Skeletal muscle tissue (tissue), 4 donors: Measurements from ENCODE around the gene CLRN1. TPM values are rescaled to one million over a fixed set of nuclear protein-coding genes. Genes with fewer than 3 reads are reported as not detected.

ENCODE experiments used
- H3K27ac ChIP-seq: one replicate; pipeline ENCODE4 v1.7.0; 2013; ENCODE audit warnings: mild to moderate bottlenecking, low read depth, low read length, inconsistent platforms
- H3K27me3 ChIP-seq, 3 donors: one replicate each; pipeline ENCODE4 v1.7.0; 2013; ENCODE audit warnings: low read length in 3 of 3; ENCODE audit not compliant: control insufficient read depth in 3 of 3, insufficient read depth in 3 of 3
- H3K36me3 ChIP-seq, 3 donors: one replicate each; pipeline ENCODE4 v1.7.0; 2013; ENCODE audit warnings: low read length in 3 of 3; ENCODE audit not compliant: control insufficient read depth in 3 of 3, insufficient read depth in 3 of 3
- H3K4me1 ChIP-seq, 3 donors: one replicate each; pipeline ENCODE4 v1.7.0; 2013; ENCODE audit warnings: low read length in 3 of 3, mild to moderate bottlenecking in 3 of 3; ENCODE audit not compliant: control insufficient read depth in 3 of 3, insufficient read depth in 3 of 3
- H3K4me3 ChIP-seq, 3 donors: one replicate each; pipeline ENCODE4 v1.7.0; 2013; ENCODE audit warnings: low read length in 3 of 3
- H3K9ac ChIP-seq, 3 donors: one replicate each; pipeline ENCODE4 v1.7.0; 2013; ENCODE audit warnings: low read length in 3 of 3, mild to moderate bottlenecking in 3 of 3, moderate library complexity in 2 of 3, low read depth in 1 of 3
- H3K9me3 ChIP-seq, 3 donors: one replicate each; pipeline ENCODE4 v1.7.0; 2013; ENCODE audit warnings: low read length in 3 of 3; ENCODE audit not compliant: control insufficient read depth in 3 of 3
- total RNA-seq: library from RNA; depleted of rRNA; stranded (reverse); fragments of >200 nt; gene quantifications from one replicate; pipeline ENCODE4 v1.2.3, GENCODE V29; 2014
- donor health status: Osteomylitis.

Gene CLRN1
- total RNA-seq, 1 donor from 2014 or later: not detected

DNA sequence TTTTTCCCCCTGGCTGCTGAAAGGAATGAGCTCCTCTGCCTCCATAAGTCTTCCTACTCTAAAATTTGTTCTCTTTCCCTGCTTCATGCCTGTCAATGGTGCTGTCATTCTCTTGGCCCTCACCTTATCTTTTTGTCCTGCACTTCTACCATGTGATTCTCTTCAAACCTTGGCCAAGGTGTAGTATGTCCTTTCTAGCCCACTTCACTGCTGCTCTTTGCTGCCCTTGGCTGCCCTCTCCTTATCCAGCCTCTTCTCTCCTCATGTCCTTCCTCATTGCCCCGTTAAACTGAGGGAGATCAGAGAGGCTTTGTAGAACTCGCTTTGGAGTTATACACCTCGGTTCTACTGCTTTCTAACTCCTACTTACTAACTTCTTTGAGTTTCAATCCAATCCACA, 87.0 kb downstream of the CLRN1 start:
- no peaks in the 10 kb centered on the region for H3K4me1 ChIP-seq
- H3K9me3 ChIP-seq: no peaks in the 10 kb centered on the region
- no peak overlapping the region for H3K27ac ChIP-seq
- no peak overlapping the region for H3K9ac ChIP-seq
- peaks cover 0 to 7% (median 5%) of the 10 kb centered on the region in 3 donors for H3K27me3 ChIP-seq
- no peak overlapping the region for H3K4me3 ChIP-seq
- no peaks in the 10 kb centered on the region for H3K36me3 ChIP-seq

GRCh38 chr3:150878996-150879575, 93.4 kb downstream of the CLRN1 start:
- Histone ChIP-seq H3K9ac (no peak overlapping the region), H3K9me3 (no peaks in the 10 kb centered on the region), H3K36me3 (no peaks in the 10 kb centered on the region), H3K27ac (no peak overlapping the region), H3K4me1 (no peaks in the 10 kb centered on the region), H3K4me3 (no peak overlapping the region), H3K27me3 (peaks cover 0 to 6% (median 5%) of the 10 kb centered on the region in 3 donors)

DNA sequence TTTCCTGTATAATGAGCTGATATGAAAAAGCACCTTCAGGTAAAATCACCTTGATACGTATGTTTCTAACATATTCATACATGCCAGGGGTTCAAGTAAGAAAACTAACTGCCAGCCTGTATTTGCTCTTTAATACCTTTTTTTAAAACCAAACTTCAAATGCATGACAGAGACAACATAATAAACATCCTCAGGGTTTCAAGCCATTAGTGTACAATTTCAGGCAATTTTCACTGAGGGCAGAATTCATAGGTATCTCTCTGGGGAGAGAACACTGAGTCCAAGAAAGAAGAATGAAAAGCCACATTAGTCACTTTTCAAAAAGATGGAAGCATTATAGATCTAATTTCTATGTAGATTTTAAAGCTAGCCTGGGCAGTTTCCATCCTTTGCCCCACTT, 94.2 kb downstream of the CLRN1 start:
- Histone ChIP-seq H3K4me1 (no peaks in the 10 kb centered on the region), H3K9me3 (no peaks in the 10 kb centered on the region), H3K27me3 (no peaks in the 10 kb centered on the region), H3K9ac (peak overlapping the region in 1 of 3 donors; percentile 12), H3K27ac (no peak overlapping the region), H3K4me3 (no peak overlapping the region), H3K36me3 (no peaks in the 10 kb centered on the region)

GRCh38 chr3:150877303-150877702, 95.2 kb downstream of the CLRN1 start:
- Histone ChIP-seq H3K9me3 (no peaks in the 10 kb centered on the region), H3K4me1 (no peaks in the 10 kb centered on the region), H3K9ac (no peak overlapping the region), H3K4me3 (no peak overlapping the region), H3K27me3 (no peaks in the 10 kb centered on the region), H3K36me3 (no peaks in the 10 kb centered on the region), H3K27ac (no peak overlapping the region)

- no peaks in the 10 kb centered on the region for H3K4me1 ChIP-seq
- no peaks in the 10 kb centered on the region for H3K36me3 ChIP-seq
- H3K27ac ChIP-seq: no peak overlapping the region
- H3K9me3 ChIP-seq: no peaks in the 10 kb centered on the region
- no peak overlapping the region for H3K4me3 ChIP-seq
- no peak overlapping the region for H3K9ac ChIP-seq
- H3K27me3 ChIP-seq: no peaks in the 10 kb centered on the region
Measured at GRCh38 chr3:150876611-150877265, 95.8 kb downstream of the CLRN1 start.

Other genes with a start within 250 kb of the CLRN1 start
- gene SIAH2, start 209.6 kb downstream of the CLRN1 start, total RNA-seq: 26.1 TPM
- gene MINDY4B, start 67.3 kb downstream of the CLRN1 start, total RNA-seq: not detected
- gene MED12L, start 112.9 kb upstream of the CLRN1 start, total RNA-seq: 8.9 TPM
- 1.6 TPM for gene GPR171, start 230.5 kb upstream of the CLRN1 start, total RNA-seq